Tongue (tissue), 2 donors: ENCODE data around the gene SLX4. TPM values are rescaled to one million over a fixed set of nuclear protein-coding genes. Genes with fewer than 3 reads are reported as not detected.
A peak's percentile ranks its signal among the peaks of the same experiment; 100 is the strongest.

ENCODE experiments used
- DNase-seq: peaks from one replicate; pipeline ENCODE4 v3.0.0-alpha.2; 2015
- total RNA-seq: library from RNA; depleted of rRNA; stranded (reverse); fragments of >200 nt; gene quantifications from one replicate; pipeline ENCODE4 v1.2.3, GENCODE V29; 2014

SLX4 gene
- total RNA-seq, 1 donor from 2014 or later: 5.9 TPM

DNA sequence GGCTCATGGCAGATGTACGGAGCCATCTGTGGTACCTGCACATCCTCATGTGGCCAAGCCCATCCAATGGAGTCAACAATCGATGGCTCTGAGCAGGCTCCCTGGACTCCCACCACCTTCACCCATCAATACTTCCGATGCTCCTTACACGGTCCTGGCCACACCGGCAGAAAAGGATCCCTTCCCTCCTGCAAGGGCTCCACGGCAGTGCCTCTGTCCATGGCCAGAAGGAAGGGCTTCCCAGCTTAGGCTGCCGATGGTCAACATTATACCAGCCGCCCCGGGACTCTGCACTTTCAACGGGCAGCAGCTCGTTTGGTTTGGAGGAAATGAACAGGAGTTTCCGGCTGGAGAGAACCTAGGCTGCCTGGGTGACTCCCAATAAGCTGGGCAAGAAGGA is 13.2 kb downstream of the SLX4 start:
- DNase-seq: no peak

DNA sequence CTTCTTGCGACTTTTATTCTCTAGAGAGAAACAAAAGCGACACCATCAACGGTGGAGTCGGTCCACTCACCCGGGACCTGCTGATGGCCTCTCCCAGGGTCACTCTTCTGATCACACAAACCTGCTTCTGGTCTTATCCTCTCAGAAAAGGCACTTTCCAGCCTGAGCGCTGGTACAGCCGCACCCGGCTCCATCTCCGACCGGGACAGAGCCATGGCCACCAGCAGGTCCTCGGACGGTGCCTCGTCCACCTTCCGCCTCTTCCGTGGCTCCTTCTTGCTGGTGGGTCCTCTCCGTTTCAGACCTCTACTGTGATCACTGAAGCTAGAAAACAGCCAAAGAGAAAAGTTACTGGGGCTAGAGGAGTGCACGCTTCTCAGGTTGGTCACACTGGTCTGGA is 13.7 kb downstream of the SLX4 start:
- DNase-seq: no peak

DNA sequence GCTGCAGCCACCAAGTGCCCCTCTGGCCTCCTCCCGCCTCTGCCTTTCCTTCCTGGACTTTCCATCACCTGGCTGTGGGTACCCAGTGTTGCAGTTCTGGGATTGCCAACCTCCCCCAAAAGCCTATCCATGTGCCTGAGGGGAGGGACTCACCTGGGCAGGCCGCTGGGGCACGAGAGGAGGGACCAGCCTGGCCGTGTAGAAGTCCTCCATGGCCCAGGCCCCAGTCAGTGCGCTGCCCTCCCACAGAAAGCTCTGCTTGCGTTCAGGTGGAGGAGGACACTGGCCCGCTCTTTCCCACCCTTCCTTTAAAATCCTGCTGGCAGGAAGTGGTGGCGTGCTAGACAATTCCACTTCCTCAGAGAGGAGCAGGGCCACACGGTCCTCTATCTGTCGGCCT is 14.2 kb downstream of the SLX4 start:
- DNase-seq: no peak

DNA sequence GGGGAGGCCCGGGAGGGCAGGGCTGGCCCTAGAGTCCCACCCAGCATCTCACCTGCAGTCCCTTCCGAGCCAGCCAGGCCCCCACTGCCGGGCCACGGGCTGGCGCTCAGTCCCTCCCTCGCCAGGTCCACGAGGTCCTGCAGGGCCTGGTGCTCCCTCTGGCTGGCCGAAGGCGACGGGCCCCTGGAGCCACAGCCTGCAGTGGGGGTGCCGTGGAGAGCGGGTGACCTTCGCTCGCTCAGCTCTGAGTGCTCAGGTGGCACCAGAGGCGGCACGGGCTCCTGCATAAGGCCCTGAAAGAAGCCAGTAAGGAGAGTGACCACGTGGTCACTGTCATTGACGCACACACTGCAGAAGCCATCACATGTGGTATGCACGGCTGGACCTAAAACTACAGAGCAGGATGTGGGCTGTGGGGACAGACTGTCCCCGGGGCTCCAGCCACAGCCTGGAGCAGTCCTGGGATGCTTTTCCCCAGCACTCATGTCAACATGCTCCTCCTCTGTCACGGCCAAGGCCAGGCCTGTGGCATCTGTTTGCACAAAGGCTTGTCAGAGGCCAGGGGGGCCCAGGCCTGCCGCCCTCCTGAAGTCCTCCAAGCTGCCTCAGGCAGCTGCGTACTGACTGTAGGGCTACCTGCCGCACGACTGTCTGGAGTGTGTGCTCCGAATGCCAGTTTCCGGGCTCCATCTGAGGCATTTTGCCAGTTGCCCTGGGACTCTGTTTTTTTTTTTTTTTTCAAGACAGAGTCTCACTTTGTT is 15.1 kb downstream of the SLX4 start:
- no peak for DNase-seq

DNA sequence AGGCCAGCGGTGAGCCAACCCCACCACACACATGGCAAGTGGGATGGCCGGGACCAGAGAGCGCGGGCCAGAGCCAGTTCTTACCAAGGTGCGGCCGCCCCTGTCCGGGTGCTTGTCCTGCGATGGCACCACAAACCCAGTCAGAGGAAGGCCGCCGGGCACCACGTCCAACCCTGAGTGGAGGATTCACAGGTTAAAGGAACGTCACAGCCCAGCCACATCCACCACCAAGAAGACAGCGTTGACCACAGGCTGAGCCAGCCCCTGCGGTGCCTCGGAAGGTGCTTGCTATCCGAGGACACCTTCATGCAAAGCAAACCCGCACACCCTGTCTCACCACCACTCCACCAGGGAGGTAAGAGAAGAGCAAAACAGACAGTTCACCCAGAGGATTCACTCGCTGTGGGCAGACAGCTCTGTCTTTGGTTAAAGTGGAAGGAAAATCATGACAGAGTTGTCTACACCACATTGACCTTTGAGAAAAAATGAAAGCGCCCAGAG is 15.8 kb downstream of the SLX4 start:
- DNase-seq: no peak

DNA sequence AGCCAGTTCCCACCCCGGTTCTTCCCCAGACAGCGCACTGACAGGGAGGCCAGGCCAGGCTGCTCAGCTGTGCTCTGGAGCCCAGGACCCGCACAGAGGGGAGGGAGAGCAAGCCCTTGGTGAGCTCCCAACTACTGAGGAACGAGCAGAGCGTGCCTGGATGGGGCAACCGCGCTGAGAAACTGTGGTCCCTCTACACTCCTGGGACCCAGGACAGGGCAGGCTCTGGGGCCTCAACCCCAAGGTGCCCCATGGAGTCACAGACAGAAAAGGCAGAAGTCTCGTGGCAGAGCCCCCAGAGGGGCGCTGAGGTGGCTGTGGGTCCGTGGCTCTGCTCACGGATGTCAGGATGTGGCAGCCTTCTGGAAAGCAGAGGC is 16.3 kb downstream of the SLX4 start:
- no peak for DNase-seq

DNA sequence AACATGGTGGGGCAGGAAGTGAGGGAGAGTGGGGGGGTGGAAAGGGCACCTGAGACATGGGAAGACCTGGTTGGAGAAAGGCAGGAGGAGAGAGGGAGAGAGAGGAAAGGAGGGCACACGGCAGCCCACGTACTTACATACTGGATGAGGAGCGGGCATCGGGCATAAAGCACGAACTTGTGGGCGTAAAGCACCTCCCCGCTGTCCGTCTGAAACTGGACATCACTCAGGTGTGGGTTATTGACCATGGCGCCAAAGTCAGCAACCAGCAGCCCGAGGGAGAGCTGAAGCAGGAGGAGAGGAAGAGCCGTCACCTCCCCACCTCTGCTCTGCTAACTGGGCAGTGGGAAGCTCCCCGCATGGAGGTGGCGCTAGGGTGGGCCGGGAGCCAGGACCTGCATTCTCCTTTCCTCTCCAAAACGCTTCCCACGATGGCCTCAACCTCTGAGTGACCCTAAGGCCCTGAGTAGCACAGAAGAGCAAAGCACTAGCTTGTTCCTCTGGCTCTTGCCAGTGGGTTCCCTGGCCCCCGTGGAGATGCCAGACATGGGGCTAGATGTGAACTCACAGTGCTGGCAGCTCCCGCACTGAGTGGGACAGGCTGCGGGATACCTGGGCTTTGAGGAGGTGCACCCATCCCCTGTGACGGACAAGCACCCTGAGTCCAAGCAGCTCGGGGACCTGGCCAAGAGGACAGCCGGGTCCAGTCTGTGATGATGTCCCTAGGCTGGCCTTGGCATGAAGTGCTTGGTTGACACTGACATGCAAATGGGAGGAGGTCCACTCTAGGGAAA is 16.9 kb downstream of the SLX4 start:
- DNase-seq: no peak

DNA sequence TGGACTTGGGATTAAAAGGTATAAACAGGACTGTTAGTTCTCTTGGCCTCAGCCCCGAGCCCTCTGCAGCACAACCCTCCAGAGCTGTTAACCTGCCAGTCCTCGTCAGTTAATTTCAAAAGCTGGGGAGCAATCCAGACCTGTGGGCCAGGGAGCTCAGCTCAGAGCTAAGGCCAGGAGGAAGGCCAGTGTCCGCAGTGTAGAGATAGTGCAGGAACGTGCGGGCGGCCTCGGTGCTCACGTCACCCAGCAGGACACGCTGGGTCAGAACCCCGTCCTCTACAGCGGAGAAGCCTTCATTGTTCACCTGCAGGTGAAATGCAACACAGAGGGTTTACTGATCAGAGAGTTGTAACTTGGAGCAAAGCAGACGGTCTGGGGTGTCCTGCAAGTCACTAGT is 18.8 kb downstream of the SLX4 start:
- no peak for DNase-seq

DNA sequence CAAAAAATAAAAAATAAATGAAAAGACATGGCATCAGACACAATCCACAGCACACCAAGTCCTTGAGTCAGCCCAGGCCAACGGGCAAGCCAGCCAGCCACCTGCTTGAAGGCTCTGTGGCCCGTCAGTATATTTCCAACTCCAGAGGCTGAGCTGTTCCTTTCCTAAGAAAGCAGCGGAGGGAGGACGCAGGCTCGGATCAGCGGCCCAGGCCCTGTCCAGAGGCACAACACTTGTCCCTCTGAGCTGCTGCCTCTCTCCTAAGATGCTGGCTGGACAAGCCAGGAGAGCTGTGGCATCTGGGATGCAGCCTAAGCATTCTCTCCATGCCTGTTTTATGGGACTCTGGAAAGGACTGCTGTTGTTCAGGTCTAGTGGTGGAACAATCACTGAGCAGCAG is 19.4 kb downstream of the SLX4 start:
- DNase-seq: no peak

DNA sequence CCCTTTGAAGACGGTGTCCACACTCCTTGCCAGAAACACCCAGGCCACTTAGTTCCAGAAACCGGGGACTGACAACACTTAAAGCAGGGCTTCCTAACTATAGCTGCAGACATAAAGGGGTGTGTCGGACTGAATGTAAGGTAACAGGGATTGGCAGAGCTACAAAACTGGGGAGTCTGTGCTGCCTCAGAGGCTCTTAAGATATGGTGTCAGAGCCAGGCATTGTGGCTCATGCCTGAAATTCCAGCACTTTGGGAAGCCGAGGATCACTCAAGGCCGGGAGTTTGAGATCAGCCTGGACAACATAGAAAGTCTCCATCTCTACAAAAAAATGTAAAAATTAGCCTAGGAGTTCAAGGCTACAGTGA is 20.0 kb downstream of the SLX4 start:
- no peak for DNase-seq

DNA sequence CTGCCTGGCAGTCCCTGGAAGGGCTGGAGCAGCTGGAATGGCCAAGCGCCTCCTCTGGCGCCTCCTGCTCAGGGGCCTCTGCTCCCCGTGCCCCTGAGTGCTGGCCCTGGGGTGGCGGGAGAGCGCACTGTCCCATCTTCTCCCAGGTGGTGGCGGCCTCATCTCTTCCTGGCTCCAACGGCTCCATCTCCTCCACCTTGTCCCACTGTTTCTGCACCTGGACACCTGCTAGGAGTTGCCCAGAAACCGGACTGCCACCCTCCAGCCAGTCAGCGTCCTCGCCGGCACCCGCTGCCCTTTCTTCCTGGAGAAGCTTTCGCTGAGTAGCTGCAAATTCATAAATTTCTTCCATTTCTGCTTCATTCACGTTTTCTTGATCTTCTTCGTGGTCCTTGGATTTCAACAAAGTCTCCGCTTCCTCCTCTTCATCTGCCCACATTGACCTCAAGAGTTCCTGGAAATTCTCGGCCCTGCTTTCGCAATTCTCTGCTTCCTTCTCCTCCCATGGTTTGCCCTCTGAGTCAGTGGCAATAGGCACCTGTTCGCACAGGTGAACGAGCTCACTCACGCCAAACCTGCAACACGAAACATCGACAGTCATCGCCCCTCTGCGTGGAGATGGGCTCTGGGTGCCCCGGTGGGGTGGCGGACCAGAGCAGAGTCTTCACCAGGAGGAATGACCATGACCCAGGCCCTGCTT is 20.5 kb downstream of the SLX4 start:
- no peak for DNase-seq

DNA sequence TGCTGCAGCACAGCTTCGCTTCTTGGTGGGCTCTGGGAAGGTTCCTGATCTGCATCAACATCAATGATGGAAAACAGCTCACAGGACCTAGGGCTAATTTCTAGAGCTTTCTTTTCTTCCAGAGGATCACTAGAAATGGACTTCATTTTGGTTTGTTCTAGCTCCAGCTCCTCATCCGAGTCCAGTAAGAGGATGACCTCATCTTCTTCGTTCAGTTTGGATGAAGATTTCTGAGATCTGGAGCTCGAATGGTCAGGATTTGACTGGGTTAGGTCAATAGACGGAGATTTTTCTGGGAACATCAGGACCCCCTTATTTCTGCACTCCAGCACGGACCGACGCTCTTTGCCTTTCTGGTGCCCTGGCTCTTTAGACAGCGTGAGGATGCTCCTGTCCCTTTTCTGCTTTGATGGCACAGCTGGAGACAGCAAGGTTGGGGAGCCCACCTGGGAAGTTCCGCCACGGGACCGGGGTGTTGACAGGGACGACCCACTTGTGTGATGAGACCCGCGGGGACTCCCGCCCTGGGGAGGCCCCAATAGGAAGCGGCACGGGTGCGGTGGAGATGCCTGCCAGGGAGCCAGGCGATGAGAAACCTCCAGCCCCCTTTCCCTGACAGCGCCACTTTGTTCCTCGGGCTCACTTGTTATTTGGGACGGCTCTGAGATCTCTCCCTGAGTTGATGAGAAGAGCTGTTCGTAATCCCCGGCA is 21.3 kb downstream of the SLX4 start:
- DNase-seq: no peak

DNA sequence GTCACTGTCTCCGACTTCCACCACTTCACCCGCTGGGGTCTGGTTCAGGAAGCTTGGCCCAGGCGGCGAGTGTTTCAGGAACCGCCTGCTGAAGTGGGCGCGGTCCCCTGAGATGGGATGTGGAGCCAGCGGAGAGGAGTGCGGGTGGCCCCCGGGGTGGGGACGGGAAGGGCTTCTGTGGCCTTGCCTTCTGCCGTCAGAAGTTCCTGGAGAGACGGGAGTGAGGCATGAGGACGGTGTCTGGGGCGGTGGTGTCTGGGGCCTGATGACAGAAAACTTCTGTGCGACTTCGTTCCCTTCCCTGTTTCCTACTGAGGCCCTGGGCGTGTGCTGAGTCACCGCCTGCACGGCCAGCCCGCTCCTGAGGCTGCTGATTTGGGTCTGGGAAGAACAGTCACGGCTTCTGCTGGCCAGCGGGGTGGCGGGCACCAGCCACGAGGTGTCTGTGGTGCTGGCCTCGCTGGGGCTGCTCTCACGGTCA is 21.9 kb downstream of the SLX4 start:
- no peak for DNase-seq

DNA sequence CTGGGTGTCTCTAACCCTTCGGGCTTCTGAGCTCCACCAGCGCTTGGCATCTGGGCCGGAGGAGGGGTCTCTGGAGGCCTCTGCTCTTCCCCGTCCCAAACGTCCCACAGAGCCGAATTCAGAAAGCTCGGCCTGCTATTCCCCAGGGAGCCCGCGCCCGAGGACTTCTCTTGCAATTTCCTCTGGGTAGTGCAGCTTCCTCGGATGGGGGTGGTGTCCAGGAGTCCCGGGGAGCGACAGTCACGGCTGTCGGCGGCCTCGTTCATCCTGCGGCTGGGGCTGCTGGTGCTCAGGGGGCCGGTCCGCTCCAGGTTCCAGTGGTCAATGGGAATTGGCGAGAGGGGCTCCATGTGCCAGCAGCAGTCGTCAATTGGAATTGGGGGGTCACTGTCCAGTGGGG is 22.4 kb downstream of the SLX4 start:
- DNase-seq: no peak

DNA sequence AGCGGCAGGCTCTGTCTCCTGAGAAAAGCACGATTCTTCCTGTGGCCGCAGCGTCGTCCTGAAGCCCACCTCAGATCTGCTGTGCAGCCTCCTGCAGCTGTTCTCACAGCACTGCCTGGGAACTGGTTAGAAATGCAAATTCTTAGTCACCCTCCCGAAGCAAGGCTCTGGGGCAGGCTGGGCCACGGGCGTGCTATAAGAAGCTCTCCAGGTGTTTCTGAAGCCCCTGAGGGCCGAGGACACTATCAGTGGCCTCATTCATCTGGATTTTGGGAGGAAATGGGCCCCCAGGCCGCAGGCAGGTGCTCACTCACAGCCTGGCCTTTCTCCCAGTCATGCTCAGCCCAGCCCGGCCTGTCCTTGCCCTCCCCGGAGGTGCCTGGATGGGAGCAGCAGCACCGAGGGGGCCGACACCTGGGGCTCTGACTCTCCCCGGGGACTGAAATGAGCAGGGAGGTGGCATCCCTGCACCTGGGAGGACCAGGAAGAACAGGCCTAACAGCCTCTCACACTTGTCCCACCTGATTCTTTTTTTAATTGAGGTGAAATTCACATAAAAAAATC is 23.8 kb downstream of the SLX4 start:
- no peak for DNase-seq

DNA sequence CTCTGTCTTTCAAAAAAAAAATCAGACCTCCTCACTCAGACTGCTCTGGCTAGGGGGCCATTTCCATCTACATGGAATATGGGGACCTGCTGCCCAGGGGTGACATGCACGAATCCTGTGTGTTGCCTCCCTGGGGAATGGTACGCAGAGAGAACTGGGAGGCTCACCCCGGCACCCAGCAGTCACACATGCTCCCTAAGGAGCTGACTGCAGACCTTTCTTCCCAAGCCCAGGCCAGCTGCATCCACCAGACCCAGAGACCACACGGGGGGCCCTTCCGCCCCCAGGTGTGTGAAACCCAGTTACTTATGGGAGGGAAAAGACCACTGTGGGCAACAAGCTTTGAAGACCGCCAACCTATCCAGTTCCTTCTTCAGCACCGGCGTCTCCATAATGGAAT is 27.0 kb downstream of the SLX4 start:
- no peak for DNase-seq

DNA sequence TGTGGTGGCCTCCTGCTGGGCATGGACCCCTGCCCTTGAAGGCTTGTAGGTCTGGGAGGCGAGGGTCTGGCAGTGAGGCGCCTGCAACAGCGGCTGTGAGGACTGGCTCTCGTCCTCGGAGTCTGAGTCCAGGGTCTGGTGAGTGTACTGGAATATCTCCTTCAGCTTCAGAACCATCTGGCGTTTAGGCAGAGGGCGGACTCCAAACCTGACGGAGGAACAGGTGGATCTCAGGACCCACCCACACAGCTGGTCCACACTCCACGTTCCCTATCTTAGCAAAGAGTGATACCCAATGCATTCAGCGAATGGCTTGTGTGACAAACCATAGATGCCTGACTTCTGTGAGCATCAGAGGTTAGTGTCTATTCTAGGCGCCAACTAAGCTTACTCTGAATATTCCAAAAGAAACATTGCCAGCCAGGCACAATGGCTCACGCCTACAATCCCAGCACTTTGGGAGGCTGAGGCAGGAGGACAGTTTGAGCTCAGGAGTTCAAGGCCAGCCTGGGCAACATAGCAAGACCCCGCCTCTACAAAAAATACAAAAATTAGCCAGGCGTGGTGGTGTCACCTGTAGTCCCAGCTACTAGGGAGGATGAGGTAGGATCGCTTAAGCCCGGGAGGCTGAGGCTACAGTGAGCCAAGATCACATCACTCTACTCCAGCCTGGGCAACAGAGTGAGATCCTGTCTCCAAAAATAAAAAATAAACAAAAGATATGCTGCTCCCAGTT is 27.9 kb downstream of the SLX4 start:
- DNase-seq: no peak

DNA sequence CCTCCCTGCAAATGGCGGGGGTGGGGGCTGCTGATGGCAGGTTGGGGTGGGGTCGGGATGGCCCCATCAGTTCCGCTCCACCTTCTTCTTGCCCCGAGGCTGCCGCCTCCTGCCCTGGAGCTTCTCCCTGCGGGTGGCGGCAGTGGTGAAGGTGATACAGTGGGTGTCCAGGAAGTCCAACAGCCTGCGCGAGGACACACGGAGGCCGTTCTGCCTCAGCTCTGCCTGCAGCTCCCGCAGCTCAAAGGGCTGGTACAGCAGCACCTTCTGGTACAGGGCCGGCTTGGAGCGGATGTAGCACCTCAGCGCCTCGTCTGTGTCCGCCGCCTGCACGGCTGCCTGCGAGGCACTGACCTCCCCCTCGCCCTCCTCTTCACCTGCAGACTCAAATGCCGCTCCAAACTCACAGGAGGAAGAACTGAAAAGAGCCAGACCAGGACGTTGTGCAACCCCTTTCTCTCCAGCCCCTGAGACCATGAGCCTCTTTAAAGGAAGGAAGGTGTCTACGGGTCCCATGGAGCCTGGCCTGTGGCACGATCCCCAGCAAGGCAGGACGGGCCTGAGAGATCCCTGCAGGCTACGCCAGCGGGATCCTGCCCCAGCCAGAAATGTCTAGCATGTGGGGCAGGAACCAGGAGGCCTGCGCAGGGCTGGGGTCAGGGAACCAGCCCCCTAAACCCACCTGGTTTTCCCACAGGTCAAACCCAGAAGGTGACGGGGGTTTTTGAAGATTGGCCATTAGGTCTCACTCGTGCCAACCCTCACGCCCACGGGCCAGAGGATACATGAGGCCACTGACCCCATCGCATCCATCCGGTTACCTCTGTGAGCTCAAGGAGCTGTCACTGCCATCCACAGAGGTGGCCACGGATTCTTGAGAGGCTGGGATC is 28.9 kb downstream of the SLX4 start:
- DNase-seq: no peak

DNA sequence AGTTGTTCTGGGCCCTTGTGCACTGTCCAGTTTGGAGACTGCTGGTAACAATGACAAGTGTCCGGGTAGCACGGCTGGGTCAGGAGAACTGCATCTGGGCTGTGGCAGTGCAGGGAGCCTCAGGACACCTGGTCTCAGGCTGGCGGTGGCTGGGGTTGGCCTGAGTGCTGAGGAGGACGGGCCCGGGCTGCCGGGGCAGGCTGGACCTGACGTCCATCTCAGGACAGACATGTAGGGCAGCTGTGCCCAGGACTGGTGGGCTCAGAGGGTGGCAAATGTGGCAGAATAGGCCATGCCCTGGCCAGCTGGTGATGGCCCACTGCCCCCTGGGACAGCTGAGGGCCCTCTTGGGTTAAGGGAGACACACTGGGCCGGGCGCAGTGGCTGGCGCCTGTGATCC is 30.0 kb downstream of the SLX4 start:
- no peak for DNase-seq

DNA sequence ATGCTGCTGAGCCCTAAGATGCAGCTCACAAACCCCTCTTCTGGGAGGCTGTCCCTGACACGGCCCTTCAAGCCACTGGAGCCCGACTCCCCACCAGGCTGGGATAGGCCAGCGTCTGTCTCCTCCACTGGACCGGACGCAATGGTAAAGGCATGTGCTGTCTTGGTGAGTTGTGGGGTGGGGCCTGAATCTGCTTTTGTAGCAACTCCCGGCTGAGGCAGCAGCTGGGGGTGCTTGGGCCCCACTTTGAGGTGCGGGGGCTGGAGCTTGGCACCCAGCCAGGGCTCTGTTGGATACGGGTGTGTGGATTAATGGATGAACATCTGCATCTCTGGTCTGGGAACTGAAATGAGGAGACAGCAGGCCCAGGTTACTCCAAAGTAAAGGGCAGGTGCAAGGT is 30.7 kb downstream of the SLX4 start:
- peak; percentile 83 for DNase-seq
